ENCODE results near the gene ST8SIA2. TPM values are rescaled to one million over a fixed set of nuclear protein-coding genes. Genes with fewer than 3 reads are reported as not detected.

The ST8SIA2 gene
- total and polyA plus RNA-seq, 11 donors: 0.50 to 14.3 (median 3.1) TPM

GRCh38 chr15:92455271-92455670 lies 61.6 kb downstream of the ST8SIA2 start:
- no peak for ATAC-seq
- no peak overlapping the region for H3K27ac ChIP-seq
- 92 to 97% (median 93%) methylated on average over 7 of the region's 7 CpGs for WGBS, 4 donors
- no peaks in the 10 kb centered on the region for H3K36me3 ChIP-seq
- intact Hi-C loops (cut with DNase I): no loop called here
- no peaks in the 10 kb centered on the region for H3K9me3 ChIP-seq
- H3K4me1 ChIP-seq: peaks cover 0 to 5% (median 0%) of the 10 kb centered on the region in 12 donors
- no peak for TF ChIP-seq POLR2A (IDR thresholded peaks at IDR 0.05)
- TF ChIP-seq CTCF (IDR thresholded peaks at IDR 0.05): no peak
- H3K27me3 ChIP-seq: no peaks in the 10 kb centered on the region
- H3K4me3 ChIP-seq: no peak overlapping the region
- DNase-seq: no peak

- no peaks in the 10 kb centered on the region for H3K27me3 ChIP-seq
- H3K4me3 ChIP-seq: no peak overlapping the region
- no peaks in the 10 kb centered on the region for H3K9me3 ChIP-seq
- DNase-seq (peak in 2 of 5 donors; percentile 39 to 42), ATAC-seq (peak in 3 of 4 donors; percentile 60 to 75 (median 63))
- H3K36me3 ChIP-seq: no peaks in the 10 kb centered on the region
- intact Hi-C loops (cut with DNase I): no loop called here
- WGBS, 4 donors: 31 to 44% (median 34%) methylated on average over 13 of the region's 13 CpGs
- H3K4me1 ChIP-seq: peaks cover 0 to 5% (median 0%) of the 10 kb centered on the region in 12 donors
- H3K27ac ChIP-seq: no peak overlapping the region
- no peak for TF ChIP-seq POLR2A (IDR thresholded peaks at IDR 0.05)
- no peak for TF ChIP-seq CTCF (IDR thresholded peaks at IDR 0.05)
Observed at GRCh38 chr15:92457471-92458041, 63.9 kb downstream of the ST8SIA2 start.

- no peak overlapping the region for H3K27ac ChIP-seq
- TF ChIP-seq POLR2A (IDR thresholded peaks at IDR 0.05) (no peak), CTCF (IDR thresholded peaks at IDR 0.05) (no peak)
- H3K9me3 ChIP-seq: no peaks in the 10 kb centered on the region
- 81 to 91% (median 87%) methylated on average over 4 of the region's 4 CpGs for WGBS, 4 donors
- no peak for ATAC-seq
- H3K36me3 ChIP-seq: no peaks in the 10 kb centered on the region
- no peaks in the 10 kb centered on the region for H3K27me3 ChIP-seq
- H3K4me3 ChIP-seq: no peak overlapping the region
- H3K4me1 ChIP-seq: peaks cover 0 to 5% (median 0%) of the 10 kb centered on the region in 12 donors
- DNase-seq: no peak
- intact Hi-C loops (cut with DNase I): no loop called here
Observed at GRCh38 chr15:92460023-92460422, 66.3 kb downstream of the ST8SIA2 start.

GRCh38 chr15:92462424-92463125 lies 68.9 kb downstream of the ST8SIA2 start:
- no peak for ATAC-seq
- H3K9me3 ChIP-seq: no peaks in the 10 kb centered on the region
- H3K4me3 ChIP-seq: no peak overlapping the region
- no peak for DNase-seq
- TF ChIP-seq POLR2A (IDR thresholded peaks at IDR 0.05) (no peak), CTCF (IDR thresholded peaks at IDR 0.05) (no peak)
- H3K27me3 ChIP-seq: no peaks in the 10 kb centered on the region
- peaks cover 0 to under 1% (median 0%) of the 10 kb centered on the region in 12 donors for H3K4me1 ChIP-seq
- intact Hi-C loops (cut with DNase I): no loop called here
- 71 to 75% (median 73%) methylated on average over 2 of the region's 2 CpGs for WGBS, 4 donors
- H3K27ac ChIP-seq: no peak overlapping the region
- no peaks in the 10 kb centered on the region for H3K36me3 ChIP-seq
